H9 (cell line): ENCODE results near the gene DHX35. TPM values are rescaled to one million over a fixed set of nuclear protein-coding genes. Genes with fewer than 3 reads are reported as not detected.

Experiments
- DNase-seq: peaks from one replicate; pipeline ENCODE4 v3.0.0-alpha.2; 2017
- H2AFZ ChIP-seq: one replicate; pipeline ENCODE4 v1.6.1; 2013; ENCODE audit warnings: mild to moderate bottlenecking, low read length, control low read depth, moderate library complexity
- H2AK5ac ChIP-seq: 2 replicates; pipeline ENCODE4 v1.6.1; 2013; ENCODE audit warnings: low read length, control low read depth, mixed read lengths; ENCODE audit not compliant: insufficient read length
- H2BK120ac ChIP-seq: one replicate; pipeline ENCODE4 v1.6.1; 2013; ENCODE audit warnings: low read depth, mild to moderate bottlenecking, low read length, control low read depth, inconsistent platforms; ENCODE audit not compliant: poor library complexity, severe bottlenecking
- H2BK12ac ChIP-seq: 2 replicates; pipeline ENCODE4 v1.6.1; 2013; ENCODE audit warnings: low read length, control low read depth, mixed read lengths, low read depth; ENCODE audit not compliant: insufficient read length
- H2BK15ac ChIP-seq: 2 replicates; pipeline ENCODE4 v1.6.1; 2013; ENCODE audit warnings: low read depth, low read length, control low read depth
- H2BK20ac ChIP-seq: one replicate; pipeline ENCODE4 v1.6.1; 2013; ENCODE audit warnings: low read depth, mild to moderate bottlenecking, low read length, control low read depth, inconsistent platforms; ENCODE audit not compliant: poor library complexity, severe bottlenecking
- H2BK5ac ChIP-seq: 2 replicates; pipeline ENCODE4 v1.6.1; 2013; ENCODE audit warnings: low read length, control low read depth, mixed read lengths; ENCODE audit not compliant: insufficient read length
- H3K14ac ChIP-seq: 2 replicates; pipeline ENCODE4 v1.6.1; 2013; ENCODE audit warnings: low read length, control low read depth; ENCODE audit not compliant: insufficient read depth
- H3K18ac ChIP-seq: 2 replicates; pipeline ENCODE4 v1.6.1; 2013; ENCODE audit warnings: low read depth, mild to moderate bottlenecking, mixed read lengths, low read length, control low read depth; ENCODE audit not compliant: insufficient read length
- H3K23ac ChIP-seq: 2 replicates; pipeline ENCODE4 v1.6.1; 2013; ENCODE audit warnings: low read length, control low read depth, mixed read lengths, low read depth; ENCODE audit not compliant: insufficient read length
- H3K23me2 ChIP-seq: 2 replicates; pipeline ENCODE4 v1.6.1; 2013; ENCODE audit warnings: low read depth, mild to moderate bottlenecking, mixed read lengths, low read length, control low read depth; ENCODE audit not compliant: insufficient read length, poor library complexity, severe bottlenecking
- H3K27ac ChIP-seq: 2 replicates; pipeline ENCODE4 v1.5.1; 2013; ENCODE audit warnings: low read length, control low read depth, mixed read lengths, low read depth; ENCODE audit not compliant: insufficient read length
- H3K27me3 ChIP-seq: 2 replicates; pipeline ENCODE4 v1.6.1; 2013; ENCODE audit warnings: low read length, control low read depth, inconsistent platforms; ENCODE audit not compliant: insufficient read depth
- H3K4ac ChIP-seq: 2 replicates; pipeline ENCODE4 v1.6.1; 2013; ENCODE audit warnings: low read depth, mild to moderate bottlenecking, control low read depth, inconsistent platforms, low read length, moderate library complexity
- H3K4me1 ChIP-seq: 2 replicates; pipeline ENCODE4 v1.6.1; 2013; ENCODE audit warnings: low read length, control low read depth, inconsistent platforms; ENCODE audit not compliant: insufficient read depth
- H3K4me2 ChIP-seq: 2 replicates; pipeline ENCODE4 v1.6.1; 2013; ENCODE audit warnings: low read length, control low read depth, mixed read lengths; ENCODE audit not compliant: insufficient read length, insufficient read depth
- H3K56ac ChIP-seq: 2 replicates; pipeline ENCODE4 v1.6.1; 2013; ENCODE audit warnings: low read depth, mild to moderate bottlenecking, mixed read lengths, low read length, control low read depth; ENCODE audit not compliant: insufficient read length
- H3K79me1 ChIP-seq: 2 replicates; pipeline ENCODE4 v1.6.1; 2013; ENCODE audit warnings: low read depth, mild to moderate bottlenecking, moderate library complexity, low read length, control low read depth, inconsistent platforms; ENCODE audit not compliant: insufficient read depth, poor library complexity, severe bottlenecking
- H3K79me2 ChIP-seq: 2 replicates; pipeline ENCODE4 v1.6.1; 2013; ENCODE audit warnings: low read length, control low read depth, inconsistent platforms; ENCODE audit not compliant: insufficient read depth
- H3K9ac ChIP-seq: 2 replicates; pipeline ENCODE4 v1.6.1; 2013; ENCODE audit warnings: low read length, control low read depth, mixed read lengths; ENCODE audit not compliant: insufficient read length; ENCODE audit errors: extremely low read depth
- H3K9me3 ChIP-seq: one replicate; pipeline ENCODE4 v1.6.1; 2013; ENCODE audit warnings: low read depth, low read length, inconsistent platforms; ENCODE audit not compliant: control insufficient read depth
- H3T11ph ChIP-seq: one replicate; pipeline ENCODE4 v1.6.1; 2013; ENCODE audit warnings: mild to moderate bottlenecking, low read length, control low read depth, inconsistent platforms
- H4K20me1 ChIP-seq: one replicate; pipeline ENCODE4 v1.6.1; 2013; ENCODE audit not compliant: control insufficient read depth, insufficient read length, insufficient read depth
- H4K5ac ChIP-seq: 2 replicates; pipeline ENCODE4 v1.6.1; 2013; ENCODE audit warnings: low read depth, mild to moderate bottlenecking, mixed read lengths, low read length, control low read depth; ENCODE audit not compliant: insufficient read length
- H4K8ac ChIP-seq: replicated peaks from 2 replicates; pipeline ENCODE4 v1.6.1; 2013; ENCODE audit warnings: low read length, control low read depth, mixed read lengths, low read depth; ENCODE audit not compliant: insufficient read length
- H4K91ac ChIP-seq: 2 replicates; pipeline ENCODE4 v1.6.1; 2013; ENCODE audit warnings: low read depth, mild to moderate bottlenecking, moderate library complexity, mixed read lengths, low read length, control low read depth; ENCODE audit not compliant: insufficient read length
- H3K27ac Mint-ChIP-seq, 3 experiments: 2 replicates in 2 of 3; 3 replicates in 1 of 3; pipeline ENCODE4 v1.8.0; 2020 to 2021; ENCODE audit warnings: mixed read lengths in 3 of 3, mild to moderate bottlenecking in 1 of 3, moderate library complexity in 1 of 3
- H3K27me3 Mint-ChIP-seq: 2 replicates; pipeline ENCODE4 v1.8.0; 2021; ENCODE audit warnings: low read depth, mild to moderate bottlenecking, moderate library complexity, mixed read lengths
- H3K36me3 Mint-ChIP-seq, 3 experiments: 2 replicates in 2 of 3; 3 replicates in 1 of 3; pipeline ENCODE4 v1.8.0; 2020 to 2021; ENCODE audit warnings: low read depth in 3 of 3, mixed read lengths in 3 of 3; ENCODE audit not compliant: insufficient read depth in 1 of 3
- H3K4me1 Mint-ChIP-seq, 2 experiments: 2 replicates each; pipeline ENCODE4 v1.8.0; 2020; ENCODE audit warnings: mixed read lengths in 2 of 2
- H3K4me3 Mint-ChIP-seq, 2 experiments: 2 replicates in 1 of 2; 3 replicates in 1 of 2; pipeline ENCODE4 v1.8.0; 2020 to 2021; ENCODE audit warnings: mild to moderate bottlenecking in 2 of 2, mixed read lengths in 2 of 2, moderate library complexity in 1 of 2
- H3K9me3 Mint-ChIP-seq, 2 experiments: 2 replicates in 1 of 2; 3 replicates in 1 of 2; pipeline ENCODE4 v1.8.0; 2020; ENCODE audit warnings: mild to moderate bottlenecking in 2 of 2, mixed read lengths in 2 of 2, moderate library complexity in 1 of 2
- WGBS: extraction: QIAGEN DNeasy Blood & Tissue Kit; methylation state at CpG from one replicate; pipeline ENCODE4 v1.1.7; 2013; ENCODE audit warnings: missing lambda C conversion rate, low lambda C conversion rate, mixed read lengths; ENCODE audit not compliant: insufficient read length; ENCODE audit errors: extremely low coverage; 5-methylcytosine and 5-hydroxymethylcytosine counted together
- total RNA-seq: library from RNA; stranded (reverse); gene quantifications from 2 replicates; pipeline ENCODE4 v1.2.1, GENCODE V29; 2021
- TF ChIP-seq, protein P1 (sequence below): fragments of 200-600 bp; sonication (generic); conservative IDR thresholded peaks from 3 replicates; pipeline ENCODE4 v1.8.0; 2021; ENCODE audit warnings: antibody characterized with exemption, mild to moderate bottlenecking

DHX35 gene
- total RNA-seq, 1 experiment from 2014 or later = 14.4 TPM

DNA sequence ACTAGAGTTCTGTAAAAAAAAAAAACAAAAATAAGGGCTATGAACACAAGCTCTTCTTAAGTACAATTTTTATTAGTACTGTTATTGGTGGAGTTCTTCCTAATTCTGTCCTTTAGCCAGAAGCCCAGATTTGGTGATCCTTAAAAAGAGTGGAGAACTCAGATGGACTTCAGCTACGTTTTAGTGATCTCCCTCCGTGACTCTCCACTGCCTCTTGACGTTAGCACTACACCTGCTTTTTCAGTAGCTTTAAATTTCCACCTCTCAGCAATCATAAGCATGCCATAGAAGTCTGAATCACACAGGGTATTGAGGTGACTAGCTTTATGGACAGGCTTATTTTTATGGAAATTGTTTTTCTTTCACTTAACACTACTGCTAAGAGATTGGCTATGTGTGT lies 17.7 kb downstream of the DHX35 start:
- Histone ChIP-seq H2BK12ac (no peak overlapping the region), H2BK20ac (no peak overlapping the region), H2AFZ (no peak overlapping the region), H3K23me2 (no peaks in the 10 kb centered on the region), H4K8ac (no peak overlapping the region), H3K27me3 (no peaks in the 10 kb centered on the region), H3K9ac (no peak overlapping the region), H3K4me2 (no peak overlapping the region), H2AK5ac (no peak overlapping the region), H3K79me1 (no peaks in the 10 kb centered on the region), H3K4ac (no peak overlapping the region), H3K14ac (no peak overlapping the region), H3K9me3 (no peaks in the 10 kb centered on the region), H4K20me1 (no peaks in the 10 kb centered on the region), H3K23ac (no peak overlapping the region), H3K79me2 (no peaks in the 10 kb centered on the region; the same call in 1 of the 2 replicates), H3K18ac (no peak overlapping the region), H3K56ac (no peak overlapping the region), H2BK5ac (no peak overlapping the region), H4K91ac (no peak overlapping the region), H4K5ac (no peak overlapping the region), H3T11ph (no peak overlapping the region), H3K27ac (no peak overlapping the region), H3K4me1 (no peaks in the 10 kb centered on the region), H2BK15ac (no peak overlapping the region), H2BK120ac (no peak overlapping the region)
- Mint-ChIP-seq H3K27me3 (no peaks in the 10 kb centered on the region), H3K27ac (no peak overlapping the region), H3K9me3 (no peaks in the 10 kb centered on the region), H3K4me3 (no peak overlapping the region), H3K4me1 (peaks cover 5 to 6% of the 10 kb centered on the region in 2 experiments), H3K36me3 (peaks cover 0 to 2% (median 0%) of the 10 kb centered on the region in 3 experiments; a peak in 2 of 7 replicates)
- no peak for DNase-seq
- no CpG with 5 or more reads among the region's 3 CpGs for WGBS
- TF ChIP-seq, protein P1, sequence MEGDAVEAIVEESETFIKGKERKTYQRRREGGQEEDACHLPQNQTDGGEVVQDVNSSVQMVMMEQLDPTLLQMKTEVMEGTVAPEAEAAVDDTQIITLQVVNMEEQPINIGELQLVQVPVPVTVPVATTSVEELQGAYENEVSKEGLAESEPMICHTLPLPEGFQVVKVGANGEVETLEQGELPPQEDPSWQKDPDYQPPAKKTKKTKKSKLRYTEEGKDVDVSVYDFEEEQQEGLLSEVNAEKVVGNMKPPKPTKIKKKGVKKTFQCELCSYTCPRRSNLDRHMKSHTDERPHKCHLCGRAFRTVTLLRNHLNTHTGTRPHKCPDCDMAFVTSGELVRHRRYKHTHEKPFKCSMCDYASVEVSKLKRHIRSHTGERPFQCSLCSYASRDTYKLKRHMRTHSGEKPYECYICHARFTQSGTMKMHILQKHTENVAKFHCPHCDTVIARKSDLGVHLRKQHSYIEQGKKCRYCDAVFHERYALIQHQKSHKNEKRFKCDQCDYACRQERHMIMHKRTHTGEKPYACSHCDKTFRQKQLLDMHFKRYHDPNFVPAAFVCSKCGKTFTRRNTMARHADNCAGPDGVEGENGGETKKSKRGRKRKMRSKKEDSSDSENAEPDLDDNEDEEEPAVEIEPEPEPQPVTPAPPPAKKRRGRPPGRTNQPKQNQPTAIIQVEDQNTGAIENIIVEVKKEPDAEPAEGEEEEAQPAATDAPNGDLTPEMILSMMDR = no peak
